Nephron progenitor cell (in vitro differentiated cells): ENCODE results near the gene MISP3.

Experiments used
- DNase-seq: peaks from one replicate; pipeline ENCODE4 v3.0.0; 2021
- H3K27ac Mint-ChIP-seq: 2 replicates; pipeline ENCODE4 v1.8.0; 2021; ENCODE audit warnings: mild to moderate bottlenecking, moderate library complexity, mixed read lengths
- H3K27me3 Mint-ChIP-seq: 2 replicates; pipeline ENCODE4 v1.8.0; 2021; ENCODE audit warnings: mild to moderate bottlenecking, low read depth, mixed read lengths; ENCODE audit not compliant: poor library complexity
- H3K36me3 Mint-ChIP-seq: 2 replicates; pipeline ENCODE4 v1.8.0; 2021; ENCODE audit warnings: low read depth, mixed read lengths
- H3K4me1 Mint-ChIP-seq: 2 replicates; pipeline ENCODE4 v1.8.0; 2021; ENCODE audit warnings: mixed read lengths
- H3K4me3 Mint-ChIP-seq: 2 replicates; pipeline ENCODE4 v1.8.0; 2021; ENCODE audit warnings: mild to moderate bottlenecking, moderate library complexity, mixed read lengths
- H3K9me3 Mint-ChIP-seq: 2 replicates; pipeline ENCODE4 v1.8.0; 2021; ENCODE audit warnings: mild to moderate bottlenecking, moderate library complexity, mixed read lengths
- CTCF ChIP-seq: fragments of 200-600 bp; sonication (generic); IDR thresholded peaks from 2 replicates; pipeline ENCODE4 v1.5.0; 2021; ENCODE audit warnings: antibody characterized with exemption

The MISP3 gene

GRCh38 chr19:14117668-14118164 is 45.1 kb downstream of the MISP3 start, which contains the start of gene PRKACA:
Gene PRKACA, minus strand, starts transcription at chr19:14117762. Its CDS starts 215 bp downstream, at chr19:14117547.
- Mint-ChIP-seq H3K9me3 (no peaks in the 10 kb centered on the region), H3K4me3 (peak within 1 kb of the TSS; percentile 93), H3K27ac (peak within 1 kb of the TSS; percentile 100), H3K27me3 (peaks cover 2% of the 10 kb centered on the region), H3K36me3 (peaks cover 4% of the 10 kb centered on the region), H3K4me1 (peaks cover 54% of the 10 kb centered on the region)
- TF ChIP-seq CTCF: no peak
- DNase-seq: peak; percentile 97

- no peak for TF ChIP-seq CTCF
- DNase-seq: no peak
These were observed 45.8 kb downstream of the MISP3 start for GRCh38 chr19:14118165-14119051.

GRCh38 chr19:14119146-14119545 is 46.6 kb downstream of the MISP3 start:
- no peak for DNase-seq
- no peak for TF ChIP-seq CTCF
- H3K36me3 Mint-ChIP-seq: peaks cover 9% of the 10 kb centered on the region
- H3K27me3 Mint-ChIP-seq: peaks cover 2% of the 10 kb centered on the region
- H3K9me3 Mint-ChIP-seq: no peaks in the 10 kb centered on the region
- peak overlapping the region; percentile 100 for H3K27ac Mint-ChIP-seq
- H3K4me1 Mint-ChIP-seq: peaks cover 45% of the 10 kb centered on the region
- peak overlapping the region; percentile 88 for H3K4me3 Mint-ChIP-seq

More at GRCh38 chr19:14118165-14119051, 45.8 kb downstream of the MISP3 start:
- H3K4me3 Mint-ChIP-seq: peak overlapping the region; percentile 88
- H3K27me3 Mint-ChIP-seq: peaks cover 2% of the 10 kb centered on the region
- H3K4me1 Mint-ChIP-seq: peaks cover 52% of the 10 kb centered on the region
- H3K27ac Mint-ChIP-seq: peak overlapping the region; percentile 100
- peaks cover 9% of the 10 kb centered on the region for H3K36me3 Mint-ChIP-seq
- H3K9me3 Mint-ChIP-seq: no peaks in the 10 kb centered on the region

- Mint-ChIP-seq H3K4me3 (no peak overlapping the region), H3K27me3 (peaks cover 2% of the 10 kb centered on the region), H3K9me3 (no peaks in the 10 kb centered on the region), H3K4me1 (peaks cover 41% of the 10 kb centered on the region), H3K27ac (no peak overlapping the region), H3K36me3 (peaks cover 15% of the 10 kb centered on the region)
- TF ChIP-seq CTCF: no peak
- DNase-seq: no peak
These were observed 47.3 kb downstream of the MISP3 start for GRCh38 chr19:14119644-14120496.

- no peak overlapping the region for H3K4me3 Mint-ChIP-seq
- no peak for DNase-seq
- no peaks in the 10 kb centered on the region for H3K9me3 Mint-ChIP-seq
- no peak for TF ChIP-seq CTCF
- peaks cover 38% of the 10 kb centered on the region for H3K4me1 Mint-ChIP-seq
- peaks cover 2% of the 10 kb centered on the region for H3K27me3 Mint-ChIP-seq
- no peak overlapping the region for H3K27ac Mint-ChIP-seq
- peaks cover 18% of the 10 kb centered on the region for H3K36me3 Mint-ChIP-seq
These were observed 47.9 kb downstream of the MISP3 start for GRCh38 chr19:14120497-14120780.
